ENCODE results near the gene CWC22.

- TF ChIP-seq CTCF (conservative IDR thresholded peaks at IDR 0.05) (no peak), ZFX (IDR thresholded peaks at IDR 0.05) (no peak)
These were observed 31.9 kb upstream of the CWC22 start for GRCh38 chr2:180038997-180039396.
